Pancreas (tissue), 10 donors: ENCODE results near the gene RAI14. TPM values are rescaled to one million over a fixed set of nuclear protein-coding genes. Genes with fewer than 3 reads are reported as not detected.
"Not testable (repeated sequence)": the region's sequence is repeated elsewhere in the genome, so short reads cannot be mapped to it uniquely, and the experiment has no call there.

Experiments
- ATAC-seq, 4 donors: fragments of 200-7000 bp; cut with Tn5 transposase; one replicate each; pipeline versions ENCODE4 v1.8.0 to v1.9.1; 2020; ENCODE audit warnings: mild to moderate bottlenecking in 4 of 4, moderate library complexity in 4 of 4
- DNase-seq, 6 donors: peaks; one replicate each; pipeline ENCODE4 v3.0.0-alpha.2; 2020
- FAIRE-seq: peaks from 2 replicates; lab custom pipeline; 2012; peaks lifted over from hg19 to GRCh38; lab: Jason Lieb, UNC
- H3K27ac ChIP-seq, 4 donors: fragments of 200-600 bp; sonication (generic); 1 replicate in 3 of 4; 2 replicates in 1 of 4; pipeline versions ENCODE4 v1.5.0 to v1.8.0; 2020
- H3K27me3 ChIP-seq, 4 donors: fragments of 200-600 bp; one replicate each; pipeline ENCODE4 v1.8.0; 2021
- H3K36me3 ChIP-seq, 3 donors: fragments of 200-600 bp; sonication (generic) in 1 of 3; one replicate each; pipeline versions ENCODE4 v1.5.0 to v1.8.0; 2020 to 2021
- H3K4me1 ChIP-seq, 3 donors: fragments of 200-600 bp; one replicate each; pipeline ENCODE4 v1.8.0; 2021
- H3K4me3 ChIP-seq, 4 donors: fragments of 200-600 bp; sonication (generic) in 2 of 4; one replicate each; pipeline versions ENCODE4 v1.5.0 to v1.8.0; 2020 to 2021
- H3K9me3 ChIP-seq, 4 donors: fragments of 200-600 bp; one replicate each; pipeline ENCODE4 v1.8.0; 2021
- CTCF ChIP-seq, 4 donors: fragments of 200-600 bp; sonication (generic) in 3 of 4; IDR thresholded peaks; one replicate each; pipeline versions ENCODE4 v1.5.0 to v1.8.0; 2021; ENCODE audit warnings: antibody characterized with exemption in 4 of 4
- WGBS, 2 donors: extraction: QIAGEN DNeasy Blood & Tissue Kit; methylation state at CpG; one replicate each; pipeline ENCODE4 v1.1.7; 2013; 5-methylcytosine and 5-hydroxymethylcytosine counted together
- intact Hi-C, 3 donors: fragments of 100-400 bp; cut with DNase I; formaldehyde crosslinking; loops; one replicate each; pipeline versions ENCODE4 v1.11.1 to v1.14.2; 2022
- polyA plus RNA-seq, 2 donors: library from polyadenylated mRNA; stranded (reverse); fragments of 200-250 nt; gene quantifications; one replicate each; pipeline ENCODE4 v1.2.3, GENCODE V29; 2013
- total RNA-seq, 6 donors: library from RNA; stranded (reverse); fragmentation: NEBNext Ultra II Directional in 4 of 6; extraction: Animal tissue kit (Norgen Biotek cat#: 25700) in 4 of 6; gene quantifications; one replicate each; pipeline versions ENCODE4 v1.2.1 to v1.2.4, GENCODE V29; 2021 to 2023
- donor health status: healthy with polysubstance abuse.
- donor health status: DM: no; HTN: no; CAD: no; lungs with moderate emphysema.
- donor health status: DM: no; HTN: no; CAD: no.
- donor health status: control.
- donor health status: control.
- donor health status: Bipolar disorder and iron deficiency.
- donor health status: DM: yes; HTN: yes; CAD: no.
- donor health status: DM: no; HTN: no; CAD: no.
- donor health status: DM: no; HTN: no; CAD: no.
- donor health status: DM: yes; HTN: yes; CAD: no.

RAI14 gene
- total and polyA plus RNA-seq, 8 donors = 5.4 to 25.1 (median 14.9) TPM

- FAIRE-seq (no peak), ATAC-seq (no peak), DNase-seq (no peak)
- no peak overlapping the region for H3K4me3 ChIP-seq
- no peaks in the 10 kb centered on the region for H3K9me3 ChIP-seq
- H3K27me3 ChIP-seq = no peaks in the 10 kb centered on the region
- no peak overlapping the region for H3K27ac ChIP-seq
- no peaks in the 10 kb centered on the region for H3K4me1 ChIP-seq
- WGBS, 2 donors = 72 to 75% methylated on average over 8 of the region's 8 CpGs
- intact Hi-C loops = no loop called here
- TF ChIP-seq CTCF (IDR thresholded peaks at IDR 0.05) = no peak
- no peaks in the 10 kb centered on the region for H3K36me3 ChIP-seq
These were observed 62.9 kb downstream of the RAI14 start for GRCh38 chr5:34719029-34719428.

- no peaks in the 10 kb centered on the region for H3K4me1 ChIP-seq
- 43 to 45% methylated on average over 3 of the region's 3 CpGs for WGBS, 2 donors
- no peaks in the 10 kb centered on the region for H3K9me3 ChIP-seq
- peak in 1 of 4 donors; percentile 38 for ATAC-seq
- H3K27ac ChIP-seq = no peak overlapping the region
- no peak overlapping the region for H3K4me3 ChIP-seq
- intact Hi-C loops = no loop called here
- H3K36me3 ChIP-seq = no peaks in the 10 kb centered on the region
- H3K27me3 ChIP-seq = no peaks in the 10 kb centered on the region
- no peak for DNase-seq
- no peak for TF ChIP-seq CTCF (IDR thresholded peaks at IDR 0.05)
- FAIRE-seq = no peak
These were observed 65.2 kb downstream of the RAI14 start for GRCh38 chr5:34721327-34721726.

- no peaks in the 10 kb centered on the region for H3K9me3 ChIP-seq
- no peak for FAIRE-seq
- TF ChIP-seq CTCF (IDR thresholded peaks at IDR 0.05) = no peak
- H3K36me3 ChIP-seq = no peaks in the 10 kb centered on the region
- 95% methylated on average over 2 of the region's 2 CpGs for WGBS, 2 donors
- H3K4me3 ChIP-seq = no peak overlapping the region
- DNase-seq = no peak
- H3K27me3 ChIP-seq = no peaks in the 10 kb centered on the region
- ATAC-seq = no peak
- H3K27ac ChIP-seq = no peak overlapping the region
- intact Hi-C loops = no loop called here
- H3K4me1 ChIP-seq = no peaks in the 10 kb centered on the region
These were observed 66.1 kb downstream of the RAI14 start for GRCh38 chr5:34722183-34722582.

- ATAC-seq (no peak), FAIRE-seq (no peak), DNase-seq (no peak)
- intact Hi-C loops = no loop called here
- Histone ChIP-seq H3K36me3 (no peaks in the 10 kb centered on the region), H3K4me1 (no peaks in the 10 kb centered on the region), H3K27me3 (no peaks in the 10 kb centered on the region), H3K4me3 (no peak overlapping the region), H3K27ac (no peak overlapping the region), H3K9me3 (no peaks in the 10 kb centered on the region)
- WGBS, 2 donors = 94 to 97% methylated on average over 1 of the region's 1 CpG
- TF ChIP-seq CTCF (IDR thresholded peaks at IDR 0.05) = no peak
These were observed 68.6 kb downstream of the RAI14 start for GRCh38 chr5:34724741-34725140.

- H3K9me3 ChIP-seq, intact Hi-C loops, H3K4me1 ChIP-seq, DNase-seq, ATAC-seq, FAIRE-seq, H3K27ac ChIP-seq, H3K4me3 ChIP-seq, H3K27me3 ChIP-seq, H3K36me3 ChIP-seq: not testable (repeated sequence)
- WGBS, 2 donors = 97 to 98% methylated on average over 4 of the region's 4 CpGs
These were observed 71.1 kb downstream of the RAI14 start for GRCh38 chr5:34727166-34727749.
